Ovary (tissue), 3 donors: ENCODE data around the gene CCDC148.

Experiments used
- EP300 ChIP-seq: sonication (generic); formaldehyde crosslinking; IDR thresholded peaks from one replicate; pipeline ENCODE4 v1.6.1; 2017; ENCODE audit warnings: antibody characterized with exemption
- TF ChIP-seq, protein P1 (sequence below), 3 donors: fragments of 450-650 bp in 2 of 3; fragments of 200-600 bp in 1 of 3; IDR thresholded peaks; one replicate each; pipeline versions ENCODE4 v1.5.1 to v1.8.0; 2016 to 2022; ENCODE audit warnings: antibody characterized with exemption in 3 of 3, mild to moderate bottlenecking in 1 of 3
- donor health status: DM: no; HTN: no; CAD: no.

DNA sequence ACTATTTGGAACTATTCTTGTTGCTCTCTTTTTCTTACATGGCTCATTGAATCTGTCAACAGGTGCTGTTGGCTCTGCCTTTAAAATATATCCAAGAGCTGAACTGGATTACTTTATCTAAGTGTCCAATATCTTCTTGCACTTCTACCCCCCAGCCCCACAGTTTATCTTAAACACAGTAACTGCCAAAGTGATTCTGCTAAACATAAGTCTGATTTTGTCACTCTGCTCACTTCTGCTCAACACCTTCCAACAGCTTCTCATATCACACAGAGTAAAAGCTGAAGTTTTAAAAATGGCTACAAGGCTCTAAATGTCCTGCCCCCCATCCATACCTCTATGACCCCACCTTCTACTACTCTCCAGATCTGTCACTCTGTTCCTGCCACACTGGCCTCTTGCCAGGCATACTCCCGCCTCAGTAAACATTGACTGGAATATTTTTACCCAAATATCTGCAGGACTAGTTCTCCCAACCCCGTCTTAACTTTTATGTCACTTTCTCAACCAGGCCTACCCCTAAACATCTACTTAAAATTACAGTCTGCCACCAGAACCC is 130.7 kb downstream of the CCDC148 start:
- TF ChIP-seq, protein P1, sequence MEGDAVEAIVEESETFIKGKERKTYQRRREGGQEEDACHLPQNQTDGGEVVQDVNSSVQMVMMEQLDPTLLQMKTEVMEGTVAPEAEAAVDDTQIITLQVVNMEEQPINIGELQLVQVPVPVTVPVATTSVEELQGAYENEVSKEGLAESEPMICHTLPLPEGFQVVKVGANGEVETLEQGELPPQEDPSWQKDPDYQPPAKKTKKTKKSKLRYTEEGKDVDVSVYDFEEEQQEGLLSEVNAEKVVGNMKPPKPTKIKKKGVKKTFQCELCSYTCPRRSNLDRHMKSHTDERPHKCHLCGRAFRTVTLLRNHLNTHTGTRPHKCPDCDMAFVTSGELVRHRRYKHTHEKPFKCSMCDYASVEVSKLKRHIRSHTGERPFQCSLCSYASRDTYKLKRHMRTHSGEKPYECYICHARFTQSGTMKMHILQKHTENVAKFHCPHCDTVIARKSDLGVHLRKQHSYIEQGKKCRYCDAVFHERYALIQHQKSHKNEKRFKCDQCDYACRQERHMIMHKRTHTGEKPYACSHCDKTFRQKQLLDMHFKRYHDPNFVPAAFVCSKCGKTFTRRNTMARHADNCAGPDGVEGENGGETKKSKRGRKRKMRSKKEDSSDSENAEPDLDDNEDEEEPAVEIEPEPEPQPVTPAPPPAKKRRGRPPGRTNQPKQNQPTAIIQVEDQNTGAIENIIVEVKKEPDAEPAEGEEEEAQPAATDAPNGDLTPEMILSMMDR (IDR thresholded peaks at IDR 0.05), result no peak
- TF ChIP-seq EP300, result no peak
